Upper lobe of left lung (tissue), 6 donors: ENCODE results near the gene ROS1. TPM values are rescaled to one million over a fixed set of nuclear protein-coding genes. Genes with fewer than 3 reads are reported as not detected.
"Not testable (repeated sequence)": the region's sequence is repeated elsewhere in the genome, so short reads cannot be mapped to it uniquely, and the experiment has no call there.

Experiments
- ATAC-seq, 2 donors: fragments of 200-7000 bp; cut with Tn5 transposase; one replicate each; pipeline ENCODE4 v1.9.1; 2022; ENCODE audit warnings: mild to moderate bottlenecking in 2 of 2, moderate library complexity in 2 of 2; ENCODE audit not compliant: low FRiP score in 2 of 2
- DNase-seq, 2 donors: peaks; one replicate each; pipeline ENCODE4 v3.0.0-alpha.2; 2019 to 2020
- H3K27ac ChIP-seq, 4 donors: fragments of 200-600 bp; sonication (generic); one replicate each; pipeline ENCODE4 v1.5.1; 2016 to 2019
- H3K27me3 ChIP-seq, 4 donors: fragments of 200-600 bp; sonication (generic); one replicate each; pipeline ENCODE4 v1.5.1; 2017 to 2019
- H3K36me3 ChIP-seq, 4 donors: fragments of 200-600 bp; sonication (generic); one replicate each; pipeline ENCODE4 v1.5.1; 2016 to 2019
- H3K4me1 ChIP-seq, 4 donors: fragments of 200-600 bp; sonication (generic); one replicate each; pipeline ENCODE4 v1.5.1; 2018 to 2019
- H3K4me3 ChIP-seq, 4 donors: fragments of 200-600 bp; sonication (generic); one replicate each; pipeline ENCODE4 v1.5.1; 2017 to 2019; ENCODE audit warnings: mild to moderate bottlenecking in 2 of 4, moderate library complexity in 1 of 4
- H3K9me3 ChIP-seq, 4 donors: fragments of 200-600 bp; sonication (generic); one replicate each; pipeline ENCODE4 v1.5.1; 2018 to 2019
- CTCF ChIP-seq, 6 experiments: fragments of 450-650 bp in 4 of 6; fragments of 200-600 bp in 2 of 6; sonication (generic) in 2 of 6; IDR thresholded peaks; one replicate each; pipeline ENCODE4 v1.5.1; 2016 to 2019; ENCODE audit warnings: antibody characterized with exemption in 6 of 6
- EP300 ChIP-seq, 4 donors: sonication (generic); formaldehyde crosslinking; IDR thresholded peaks; one replicate each; pipeline ENCODE4 v1.5.1; 2017; ENCODE audit warnings: antibody characterized with exemption in 4 of 4, control low read depth in 2 of 4
- POLR2A ChIP-seq, 4 donors: fragments of 450-650 bp; IDR thresholded peaks; one replicate each; pipeline ENCODE4 v1.5.1; 2016 to 2017; ENCODE audit warnings: antibody characterized with exemption in 4 of 4, mild to moderate bottlenecking in 2 of 4
- POLR2AphosphoS5 ChIP-seq, 2 donors: sonication (generic); formaldehyde crosslinking; IDR thresholded peaks; one replicate each; pipeline ENCODE4 v1.5.1; 2017; ENCODE audit warnings: antibody characterized with exemption in 2 of 2
- WGBS, 2 donors: methylation state at CpG; one replicate each; pipeline ENCODE4 v1.1.5; 2017 to 2018; 5-methylcytosine and 5-hydroxymethylcytosine counted together
- total RNA-seq, 6 donors: library from RNA; depleted of rRNA in 4 of 6; stranded (reverse); fragments of >200 nt in 4 of 6; gene quantifications; one replicate each; pipeline versions ENCODE4 v1.1.0 to v1.2.1, GENCODE V29; 2016 to 2021
- donor health status: DM: no; HTN: no; CAD: no; lungs with moderate emphysema.
- donor health status: DM: no; HTN: yes; CAD: no; lungs with severe emphysema.

The ROS1 gene
- total RNA-seq, 6 donors from 2014 or later = 39.1 to 190 (median 114) TPM

GRCh38 chr6:117373211-117373813 lies 52.4 kb downstream of the ROS1 start:
- Histone ChIP-seq H3K36me3 (peaks cover 0 to 4% (median 0%) of the 10 kb centered on the region in 4 donors), H3K27ac (no peak overlapping the region), H3K4me3 (no peak overlapping the region), H3K27me3 (no peaks in the 10 kb centered on the region), H3K9me3 (no peaks in the 10 kb centered on the region), H3K4me1 (no peaks in the 10 kb centered on the region)
- 94 to 96% methylated on average over 27 to 31 of the region's 33 CpGs for WGBS, 2 donors
- TF ChIP-seq POLR2AphosphoS5 (IDR thresholded peaks at IDR 0.05) (no peak), CTCF (IDR thresholded peaks at IDR 0.05) (no peak), POLR2A (IDR thresholded peaks at IDR 0.05) (no peak), EP300 (IDR thresholded peaks at IDR 0.05) (no peak)
- DNase-seq (peak in 1 of 2 donors; percentile 79), ATAC-seq (no peak)

- not testable (repeated sequence) for DNase-seq, H3K27me3 ChIP-seq, H3K9me3 ChIP-seq, H3K27ac ChIP-seq, ATAC-seq, H3K4me1 ChIP-seq, H3K4me3 ChIP-seq, H3K36me3 ChIP-seq
- 66 to 90% methylated on average over 6 to 8 of the region's 8 CpGs for WGBS, 2 donors
These were observed 53.5 kb downstream of the ROS1 start for GRCh38 chr6:117372289-117372688.

DNA sequence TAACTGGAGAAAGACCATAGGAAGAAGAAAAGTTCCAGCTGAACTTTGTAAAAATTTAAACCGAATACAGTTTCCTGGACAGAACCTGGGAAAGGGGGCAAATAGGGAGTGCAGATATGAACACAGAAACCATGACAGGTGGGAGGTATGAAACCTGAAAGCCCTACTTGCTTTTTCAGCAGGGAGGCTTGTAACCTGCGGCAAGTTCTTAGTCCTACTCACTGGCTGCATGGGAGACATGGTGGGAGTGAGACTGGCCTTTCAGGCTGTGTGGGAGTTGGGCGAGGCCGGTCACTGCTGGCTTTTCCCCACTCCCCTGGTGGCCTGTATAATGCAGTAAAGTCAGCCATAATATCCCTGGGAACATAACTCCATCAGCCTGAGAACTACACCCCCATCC lies 54.2 kb downstream of the ROS1 start:
- WGBS, 2 donors = 80 to 86% methylated on average over 4 of the region's 4 CpGs
- Histone ChIP-seq H3K4me1 (no peaks in the 10 kb centered on the region), H3K4me3 (no peak overlapping the region), H3K9me3 (no peaks in the 10 kb centered on the region), H3K27ac (no peak overlapping the region), H3K27me3 (no peaks in the 10 kb centered on the region), H3K36me3 (peaks cover 0 to 4% (median 0%) of the 10 kb centered on the region in 4 donors)
- TF ChIP-seq EP300 (IDR thresholded peaks at IDR 0.05) (no peak), CTCF (IDR thresholded peaks at IDR 0.05) (no peak), POLR2AphosphoS5 (IDR thresholded peaks at IDR 0.05) (no peak), POLR2A (IDR thresholded peaks at IDR 0.05) (no peak)
- ATAC-seq (no peak), DNase-seq (no peak)

DNA sequence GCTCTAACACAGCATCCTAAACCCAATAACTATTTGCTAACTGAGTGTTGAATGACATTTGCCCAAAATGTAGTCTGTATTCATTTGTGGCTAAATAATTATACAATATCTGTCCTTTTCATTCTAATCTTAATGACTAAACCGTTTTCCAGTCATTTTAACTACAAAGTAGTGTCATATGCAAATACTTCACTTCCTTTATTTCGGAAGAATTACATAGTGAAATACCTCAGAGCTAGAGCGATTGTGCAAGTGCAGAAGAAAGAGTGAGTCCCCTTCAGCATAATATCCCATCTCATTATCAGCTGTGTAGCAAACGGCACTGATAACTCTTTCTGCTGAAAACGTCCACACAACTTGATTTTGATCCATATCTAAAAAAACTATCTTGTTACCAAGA lies 66.2 kb downstream of the ROS1 start:
- DNase-seq = no peak
- WGBS, 2 donors = 55 to 61% methylated on average over 5 of the region's 5 CpGs
- ATAC-seq = no peak
- no peaks in the 10 kb centered on the region for H3K27me3 ChIP-seq
- no peak overlapping the region for H3K4me3 ChIP-seq
- no peak overlapping the region for H3K27ac ChIP-seq
- no peaks in the 10 kb centered on the region for H3K9me3 ChIP-seq
- H3K36me3 ChIP-seq = no peaks in the 10 kb centered on the region
- TF ChIP-seq EP300 (IDR thresholded peaks at IDR 0.05) (no peak), POLR2AphosphoS5 (IDR thresholded peaks at IDR 0.05) (no peak), POLR2A (IDR thresholded peaks at IDR 0.05) (no peak), CTCF (IDR thresholded peaks at IDR 0.05) (no peak)
- no peaks in the 10 kb centered on the region for H3K4me1 ChIP-seq

- peak in 1 of 2 donors; percentile 39 for ATAC-seq
These were observed 71.1 kb downstream of the ROS1 start for GRCh38 chr6:117354671-117355070.

More at GRCh38 chr6:117354671-117355070, 71.1 kb downstream of the ROS1 start:
- WGBS, 2 donors = 52 to 67% methylated on average over 1 of the region's 1 CpG
- Histone ChIP-seq H3K36me3 (no peaks in the 10 kb centered on the region), H3K27me3 (no peaks in the 10 kb centered on the region), H3K4me1 (no peaks in the 10 kb centered on the region), H3K4me3 (no peak overlapping the region), H3K27ac (no peak overlapping the region), H3K9me3 (no peaks in the 10 kb centered on the region)
- TF ChIP-seq POLR2A (IDR thresholded peaks at IDR 0.05) (no peak), CTCF (IDR thresholded peaks at IDR 0.05) (no peak), POLR2AphosphoS5 (IDR thresholded peaks at IDR 0.05) (no peak), EP300 (IDR thresholded peaks at IDR 0.05) (no peak)
- no peak for DNase-seq
